SU-DHL-6 (cell line): ENCODE measurements around the gene SRSF7.
"Not testable (repeated sequence)": the region's sequence is repeated elsewhere in the genome, so short reads cannot be mapped to it uniquely, and the experiment has no call there.

ENCODE experiments used
- H2AFZ ChIP-seq: fragments of 200-600 bp; sonication (generic); 2 replicates; pipeline ENCODE4 v1.6.1; 2014; ENCODE audit warnings: low read depth, mild to moderate bottlenecking, moderate library complexity, mixed read lengths, antibody characterized with exemption, low read length; ENCODE audit not compliant: severe bottlenecking
- H3F3A ChIP-seq: fragments of 200-600 bp; shearing (Covaris generic); 2 replicates; pipeline ENCODE4 v1.6.0; 2016; ENCODE audit warnings: antibody characterized with exemption, mild to moderate bottlenecking; ENCODE audit not compliant: insufficient read depth
- H3K27ac ChIP-seq: fragments of 200-600 bp; sonication (generic); 2 replicates; pipeline ENCODE4 v1.5.1; 2016; ENCODE audit warnings: low read depth, mild to moderate bottlenecking, low read length, moderate library complexity, mixed read lengths
- H3K27me3 ChIP-seq: fragments of 200-600 bp; sonication (generic), shearing (Covaris generic); 2 replicates; pipeline ENCODE4 v1.6.0; 2014; ENCODE audit warnings: mild to moderate bottlenecking, low read length
- H3K36me3 ChIP-seq: fragments of 200-600 bp; sonication (generic); 2 replicates; pipeline ENCODE4 v1.6.1; 2014; ENCODE audit warnings: mild to moderate bottlenecking, low read length, mixed read lengths
- H3K4me2 ChIP-seq: fragments of 300-600, 200-600 bp; shearing (Covaris generic), sonication (generic); 2 replicates; pipeline ENCODE4 v1.6.0; 2014; ENCODE audit warnings: low read length, low read depth, mild to moderate bottlenecking; ENCODE audit not compliant: poor library complexity, severe bottlenecking
- H3K4me3 ChIP-seq: fragments of 200-600 bp; sonication (generic); 2 replicates; pipeline ENCODE4 v1.5.1; 2014; ENCODE audit warnings: antibody characterized with exemption, low read length, mild to moderate bottlenecking, mixed read lengths; ENCODE audit not compliant: insufficient read depth, poor library complexity, severe bottlenecking
- H3K79me2 ChIP-seq: fragments of 200-600 bp; sonication (generic); 2 replicates; pipeline ENCODE4 v1.6.1; 2014; ENCODE audit warnings: mild to moderate bottlenecking, low read length, moderate library complexity; ENCODE audit not compliant: insufficient read depth
- H3K9ac ChIP-seq: fragments of 200-600 bp; sonication (generic); 2 replicates; pipeline ENCODE4 v1.7.0; 2014; ENCODE audit warnings: mild to moderate bottlenecking, low read length
- H3K9me2 ChIP-seq: fragments of 200-600 bp; sonication (generic); replicated peaks from 2 replicates; pipeline ENCODE4 v1.6.1; 2014; ENCODE audit warnings: low read length; ENCODE audit not compliant: insufficient read depth
- H3K9me3 ChIP-seq: fragments of 200-600 bp; sonication (generic); 2 replicates; pipeline ENCODE4 v1.6.1; 2014; ENCODE audit warnings: low read length, mixed read lengths; ENCODE audit not compliant: insufficient read depth
- H4K20me1 ChIP-seq: fragments of 200-600 bp; sonication (generic); 2 replicates; pipeline ENCODE4 v1.6.1; 2014; ENCODE audit warnings: low read depth, mild to moderate bottlenecking, antibody characterized with exemption, low read length, moderate library complexity, mixed read lengths
- EZH2phosphoT487 ChIP-seq: fragments of 200-600 bp; sonication (generic), shearing (Covaris generic); conservative IDR thresholded peaks from 2 replicates; pipeline ENCODE4 v1.6.1; 2018; ENCODE audit warnings: mild to moderate bottlenecking, antibody characterized with exemption, low read length, moderate library complexity, mixed read lengths
- TF ChIP-seq, protein P1 (sequence below): fragments of 200-600 bp; sonication (generic); IDR thresholded peaks from one replicate; pipeline ENCODE4 v1.5.1; 2017; ENCODE audit warnings: antibody characterized with exemption, mild to moderate bottlenecking, low read length, moderate library complexity; ENCODE audit not compliant: insufficient read depth, poor library complexity, severe bottlenecking

SRSF7 gene

DNA sequence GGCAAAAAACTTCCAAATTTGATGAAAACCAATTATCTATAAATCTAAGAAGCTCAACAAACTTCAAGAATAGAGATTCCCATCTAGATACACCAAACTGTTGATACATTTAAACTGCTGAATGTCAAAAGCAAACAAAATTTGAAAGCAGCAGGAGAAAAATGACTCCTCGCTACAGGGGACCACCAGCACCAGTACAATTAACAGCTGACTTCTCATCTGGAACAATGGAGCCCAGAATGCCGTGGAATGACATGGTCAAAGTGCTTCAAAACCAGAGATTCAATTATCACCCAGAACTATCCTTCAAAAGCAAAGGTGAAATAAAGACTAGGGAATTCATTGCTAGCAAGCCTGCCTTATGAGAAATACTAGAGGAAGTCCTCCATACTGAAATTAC, 11.6 kb downstream of the SRSF7 start:
- H3K9me3 ChIP-seq: no peaks in the 10 kb centered on the region
- H3K36me3 ChIP-seq: peaks cover 18% of the 10 kb centered on the region
- H2AFZ ChIP-seq: no peak overlapping the region
- H3K4me3 ChIP-seq: no peak overlapping the region
- H3K27me3 ChIP-seq: no peaks in the 10 kb centered on the region
- no peak overlapping the region for H3K9ac ChIP-seq
- H3K79me2 ChIP-seq: peaks cover 19% of the 10 kb centered on the region
- no peaks in the 10 kb centered on the region for H3K9me2 ChIP-seq
- TF ChIP-seq, protein P1, sequence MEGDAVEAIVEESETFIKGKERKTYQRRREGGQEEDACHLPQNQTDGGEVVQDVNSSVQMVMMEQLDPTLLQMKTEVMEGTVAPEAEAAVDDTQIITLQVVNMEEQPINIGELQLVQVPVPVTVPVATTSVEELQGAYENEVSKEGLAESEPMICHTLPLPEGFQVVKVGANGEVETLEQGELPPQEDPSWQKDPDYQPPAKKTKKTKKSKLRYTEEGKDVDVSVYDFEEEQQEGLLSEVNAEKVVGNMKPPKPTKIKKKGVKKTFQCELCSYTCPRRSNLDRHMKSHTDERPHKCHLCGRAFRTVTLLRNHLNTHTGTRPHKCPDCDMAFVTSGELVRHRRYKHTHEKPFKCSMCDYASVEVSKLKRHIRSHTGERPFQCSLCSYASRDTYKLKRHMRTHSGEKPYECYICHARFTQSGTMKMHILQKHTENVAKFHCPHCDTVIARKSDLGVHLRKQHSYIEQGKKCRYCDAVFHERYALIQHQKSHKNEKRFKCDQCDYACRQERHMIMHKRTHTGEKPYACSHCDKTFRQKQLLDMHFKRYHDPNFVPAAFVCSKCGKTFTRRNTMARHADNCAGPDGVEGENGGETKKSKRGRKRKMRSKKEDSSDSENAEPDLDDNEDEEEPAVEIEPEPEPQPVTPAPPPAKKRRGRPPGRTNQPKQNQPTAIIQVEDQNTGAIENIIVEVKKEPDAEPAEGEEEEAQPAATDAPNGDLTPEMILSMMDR: no peak
- no peak for TF ChIP-seq EZH2phosphoT487
- H3F3A ChIP-seq: peaks cover 42% of the 10 kb centered on the region
- no peak overlapping the region for H3K4me2 ChIP-seq
- H4K20me1 ChIP-seq: peaks cover 15% of the 10 kb centered on the region
- no peak overlapping the region for H3K27ac ChIP-seq

DNA sequence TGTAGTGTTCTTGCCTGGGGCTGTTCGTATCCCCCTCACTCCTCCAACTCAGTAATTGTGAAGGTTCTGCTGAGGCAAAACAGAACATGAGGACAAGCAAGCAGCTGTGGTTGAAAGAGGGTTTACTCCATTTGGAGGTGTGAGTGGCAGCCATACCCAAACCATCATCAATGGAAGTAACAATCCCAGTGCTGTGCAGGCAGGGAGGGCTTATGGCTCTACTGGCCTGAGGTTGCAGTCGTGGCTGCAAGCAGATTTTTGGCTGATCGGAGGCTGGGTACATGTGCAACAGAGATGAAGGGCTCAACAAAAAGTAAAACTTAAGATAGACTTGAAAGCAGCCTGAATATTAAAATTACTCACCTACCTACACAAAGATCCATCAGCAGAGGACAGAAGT, 13.2 kb downstream of the SRSF7 start:
- no peak overlapping the region for H3K27ac ChIP-seq
- H3K9me2 ChIP-seq: no peaks in the 10 kb centered on the region
- H3K4me3 ChIP-seq: no peak overlapping the region
- H3K79me2 ChIP-seq: peaks cover 6% of the 10 kb centered on the region; the same call in 1 of the 2 replicates
- H2AFZ ChIP-seq: no peak overlapping the region
- no peaks in the 10 kb centered on the region for H3K9me3 ChIP-seq
- peaks cover 3% of the 10 kb centered on the region; the same call in 1 of the 2 replicates for H3K36me3 ChIP-seq
- no peaks in the 10 kb centered on the region for H3K27me3 ChIP-seq
- TF ChIP-seq, protein P1: no peak
- no peak for TF ChIP-seq EZH2phosphoT487
- peaks cover 3% of the 10 kb centered on the region; the same call in 1 of the 2 replicates for H4K20me1 ChIP-seq
- no peak overlapping the region for H3K4me2 ChIP-seq
- peaks cover 26% of the 10 kb centered on the region for H3F3A ChIP-seq
- H3K9ac ChIP-seq: no peak overlapping the region

DNA sequence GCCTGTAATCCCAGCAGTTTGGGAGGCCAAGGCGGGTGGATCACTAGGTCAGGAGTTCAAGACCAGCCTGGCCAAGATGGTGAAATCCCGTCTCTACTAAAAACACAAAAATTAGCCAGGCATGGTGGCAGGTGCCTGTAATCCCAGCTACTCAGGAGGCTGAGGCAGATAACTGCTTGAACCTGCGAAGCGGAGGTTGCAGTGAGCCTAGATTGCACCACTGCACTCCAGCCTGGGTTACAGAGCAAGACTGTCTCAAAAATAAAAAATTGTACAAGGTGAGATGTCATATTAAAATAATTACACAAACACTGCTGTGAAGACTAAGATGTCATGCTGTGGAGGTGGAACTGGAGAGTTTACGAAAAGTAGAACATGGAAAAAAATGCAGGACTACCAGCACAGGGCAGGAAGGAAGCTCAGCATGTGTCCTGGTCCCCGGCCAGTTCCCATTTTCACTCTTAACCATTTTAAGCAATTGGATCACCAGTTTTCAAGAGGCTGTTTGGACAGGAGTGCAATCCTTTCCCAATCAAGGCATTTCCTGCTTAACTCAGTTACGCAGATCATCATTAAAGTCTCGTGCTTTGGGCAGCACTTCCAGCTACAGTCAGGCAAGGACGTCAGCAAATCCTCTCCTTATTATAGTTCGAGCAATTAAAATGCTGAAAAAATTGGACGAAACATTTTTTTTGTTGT, 14.0 kb downstream of the SRSF7 start:
- H4K20me1 ChIP-seq, H3K9me2 ChIP-seq, H3K36me3 ChIP-seq, H3K9ac ChIP-seq, H3K4me2 ChIP-seq, H3K27me3 ChIP-seq, H3K79me2 ChIP-seq, H3K4me3 ChIP-seq, H2AFZ ChIP-seq, H3K9me3 ChIP-seq, H3K27ac ChIP-seq: not testable (repeated sequence)
- H3F3A ChIP-seq: peaks cover 18% of the 10 kb centered on the region

DNA sequence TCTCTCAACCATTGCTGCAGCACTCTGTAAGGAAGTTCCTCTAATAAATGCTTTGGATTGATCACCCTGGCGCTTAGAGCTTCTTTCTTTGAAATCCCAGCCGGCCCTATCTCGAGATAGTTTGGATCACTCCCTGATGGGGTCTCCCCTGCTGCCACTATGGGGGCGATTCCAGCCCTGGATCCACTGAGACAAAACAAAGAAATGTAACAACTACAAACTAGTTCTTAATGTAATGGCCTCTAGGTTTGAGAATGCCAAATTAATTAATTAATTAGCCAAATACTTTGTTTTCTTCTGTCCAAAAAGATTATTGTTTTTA, 15.2 kb downstream of the SRSF7 start:
- H3K9me3 ChIP-seq: no peaks in the 10 kb centered on the region
- H3K9ac ChIP-seq: no peak overlapping the region
- H3K27ac ChIP-seq: no peak overlapping the region
- TF ChIP-seq, protein P1: no peak
- TF ChIP-seq EZH2phosphoT487: no peak
- H2AFZ ChIP-seq: no peak overlapping the region
- H4K20me1 ChIP-seq: no peaks in the 10 kb centered on the region
- no peak overlapping the region for H3K4me2 ChIP-seq
- peaks cover 3% of the 10 kb centered on the region; the same call in 1 of the 2 replicates for H3K36me3 ChIP-seq
- H3K79me2 ChIP-seq: peaks cover 6% of the 10 kb centered on the region; the same call in 1 of the 2 replicates
- H3F3A ChIP-seq: 0 out of 2 replicates have a peak, but pooled peaks cover 7% of the 10 kb centered on the region
- no peaks in the 10 kb centered on the region for H3K27me3 ChIP-seq
- no peak overlapping the region for H3K4me3 ChIP-seq
- no peaks in the 10 kb centered on the region for H3K9me2 ChIP-seq
